T-cell (primary cell): ENCODE results near the gene LAGE3. TPM values are rescaled to one million over a fixed set of nuclear protein-coding genes. Genes with fewer than 3 reads are reported as not detected.

Experiments used
- ATAC-seq, 4 experiments: fragments of 200-7000 bp in 3 of 4; fragments of 150-1000 bp in 1 of 4; cut with Tn5 transposase; replicated peaks in 1 of 4; 1 replicate in 3 of 4; 2 replicates in 1 of 4; pipeline ENCODE4 v1.10.0; 2021; ENCODE audit warnings: moderate library complexity in 3 of 4, mild to moderate bottlenecking in 2 of 4, moderate number of reproducible peaks in 1 of 4
- CTCF ChIA-PET, 2 donors: fragments of 300-600 bp; sonication (Branson Sonifier 250); formaldehyde crosslinking; loops; one replicate each; lab custom pipeline; 2022; ENCODE audit warnings: antibody characterized with exemption in 2 of 2; lab: Charles Lee
- POLR2A ChIA-PET, 2 donors: fragments of 300-600 bp; sonication (Branson Sonifier 250); formaldehyde crosslinking; loops; one replicate each; lab custom pipeline; 2022; ENCODE audit warnings: antibody characterized with exemption in 2 of 2; lab: Charles Lee
- DNase-seq, 35 experiments: peaks; one replicate each; pipeline versions ENCODE4 v3.0.0 to v3.0.0-alpha.2; 2013 to 2023
- H3K27ac ChIP-seq: one replicate; pipeline ENCODE4 v1.5.1; 2013; ENCODE audit warnings: low read length
- H3K27me3 ChIP-seq, 2 experiments: replicated peaks in 1 of 2; 1 replicate in 1 of 2; 2 replicates in 1 of 2; pipeline versions ENCODE4 v1.6.1 to v1.7.0; 2013; ENCODE audit warnings: low read length in 1 of 2, mixed read lengths in 1 of 2; ENCODE audit not compliant: control insufficient read depth in 2 of 2, insufficient read depth in 2 of 2; ENCODE audit errors: extremely low read depth in 1 of 2
- H3K36me3 ChIP-seq, 2 donors: 1 replicate in 1 of 2; 2 replicates in 1 of 2; pipeline versions ENCODE4 v1.6.1 to v1.7.0; 2013; ENCODE audit warnings: low read length in 1 of 2; ENCODE audit not compliant: control insufficient read depth in 2 of 2, insufficient read depth in 1 of 2; ENCODE audit errors: extremely low read depth in 1 of 2
- H3K4me1 ChIP-seq, 2 experiments: 1 replicate in 1 of 2; 2 replicates in 1 of 2; pipeline versions ENCODE4 v1.6.1 to v1.7.0; 2013; ENCODE audit warnings: low read length in 2 of 2, mixed read lengths in 1 of 2; ENCODE audit not compliant: insufficient read depth in 2 of 2, control insufficient read depth in 1 of 2; ENCODE audit errors: extremely low read depth in 1 of 2
- H3K4me3 ChIP-seq, 2 donors: 1 replicate in 1 of 2; 2 replicates in 1 of 2; pipeline versions ENCODE4 v1.5.1 to v1.7.0; 2013; ENCODE audit warnings: mild to moderate bottlenecking in 2 of 2, low read length in 1 of 2, moderate library complexity in 1 of 2; ENCODE audit not compliant: control insufficient read depth in 1 of 2; ENCODE audit errors: extremely low read depth in 1 of 2
- H3K9me3 ChIP-seq: 2 replicates; pipeline ENCODE4 v1.7.0; 2013
- H3K27ac Mint-ChIP-seq, 2 donors: one replicate each; pipeline ENCODE4 v1.8.0; 2020 to 2021; ENCODE audit warnings: mild to moderate bottlenecking in 2 of 2, mixed read lengths in 2 of 2
- H3K27me3 Mint-ChIP-seq, 2 donors: one replicate each; pipeline ENCODE4 v1.8.0; 2021 to 2022; ENCODE audit warnings: mixed read lengths in 2 of 2
- H3K36me3 Mint-ChIP-seq: one replicate; pipeline ENCODE4 v1.8.0; 2021; ENCODE audit warnings: mixed read lengths
- H3K4me1 Mint-ChIP-seq, 3 donors: one replicate each; pipeline ENCODE4 v1.8.0; 2020 to 2022; ENCODE audit warnings: mixed read lengths in 3 of 3, mild to moderate bottlenecking in 1 of 3
- H3K4me3 Mint-ChIP-seq, 3 donors: one replicate each; pipeline ENCODE4 v1.8.0; 2020 to 2022; ENCODE audit warnings: mild to moderate bottlenecking in 3 of 3, mixed read lengths in 3 of 3, moderate library complexity in 3 of 3
- H3K9me3 Mint-ChIP-seq, 3 donors: one replicate each; pipeline ENCODE4 v1.8.0; 2020 to 2022; ENCODE audit warnings: mixed read lengths in 3 of 3
- WGBS: methylation state at CpG from one replicate; pipeline ENCODE4 v1.1.5; 2013; ENCODE audit warnings: missing lambda C conversion rate; ENCODE audit not compliant: insufficient coverage; 5-methylcytosine and 5-hydroxymethylcytosine counted together
- total RNA-seq, 35 experiments: library from RNA in 6 of 35; stranded (reverse) in 6 of 35; fragments of 120-200 nt in 1 of 35; gene quantifications; one replicate each; pipeline versions ENCODE4 v1.2.1 to v1.2.4 and lab custom pipeline; 2013 to 2026

The LAGE3 gene
- total RNA-seq, 5 donors from 2014 or later (not counting 1 experiment from before 2014, with no cell fraction given), result 12.7 to 25.4 (median 23.5) TPM

GRCh38 chrX:154458116-154458953, 20.7 kb downstream of the LAGE3 start, which contains the start of gene PLXNA3:
Gene PLXNA3 (plus strand): TSS chrX:154458281. CDS start chrX:154460184, 1,903 bp downstream.
- Mint-ChIP-seq H3K27ac (peak within 1 kb of the TSS; percentile 94 to 97), H3K4me1 (peaks cover 7 to 25% (median 14%) of the 10 kb centered on the region in 3 donors), H3K36me3 (peaks cover 6% of the 10 kb centered on the region), H3K4me3 (peak within 1 kb of the TSS; percentile 86 to 94 (median 93)), H3K27me3 (peaks cover 0 to 6% of the 10 kb centered on the region in 2 donors), H3K9me3 (no peaks in the 10 kb centered on the region)
- peaks cover 3 to 11% of the 10 kb centered on the region in 2 donors for H3K36me3 ChIP-seq
- H3K9me3 ChIP-seq, result no peaks in the 10 kb centered on the region
- H3K27me3 ChIP-seq, result no peaks in the 10 kb centered on the region
- ATAC-seq (peak; percentile 79 to 87 (median 85)), DNase-seq (peak in 34 of 35 experiments; percentile 26 to 80 (median 52))
- peak within 1 kb of the TSS; percentile 60 to 62 for H3K4me3 ChIP-seq
- WGBS, result 0% methylated on average over 39 of the region's 88 CpGs
- no peak within 1 kb of the TSS for H3K27ac ChIP-seq
- ChIA-PET POLR2A (interaction anchor here in 1 of 2 donors (0.5 kb wide), 1 partner anchor 20 kb away, joined by 3 read pairs; no protein-coding TSS in a partner anchor), CTCF (no interaction called here)
- H3K4me1 ChIP-seq, result peaks cover 0 to 18% of the 10 kb centered on the region in 2 experiments

DNA sequence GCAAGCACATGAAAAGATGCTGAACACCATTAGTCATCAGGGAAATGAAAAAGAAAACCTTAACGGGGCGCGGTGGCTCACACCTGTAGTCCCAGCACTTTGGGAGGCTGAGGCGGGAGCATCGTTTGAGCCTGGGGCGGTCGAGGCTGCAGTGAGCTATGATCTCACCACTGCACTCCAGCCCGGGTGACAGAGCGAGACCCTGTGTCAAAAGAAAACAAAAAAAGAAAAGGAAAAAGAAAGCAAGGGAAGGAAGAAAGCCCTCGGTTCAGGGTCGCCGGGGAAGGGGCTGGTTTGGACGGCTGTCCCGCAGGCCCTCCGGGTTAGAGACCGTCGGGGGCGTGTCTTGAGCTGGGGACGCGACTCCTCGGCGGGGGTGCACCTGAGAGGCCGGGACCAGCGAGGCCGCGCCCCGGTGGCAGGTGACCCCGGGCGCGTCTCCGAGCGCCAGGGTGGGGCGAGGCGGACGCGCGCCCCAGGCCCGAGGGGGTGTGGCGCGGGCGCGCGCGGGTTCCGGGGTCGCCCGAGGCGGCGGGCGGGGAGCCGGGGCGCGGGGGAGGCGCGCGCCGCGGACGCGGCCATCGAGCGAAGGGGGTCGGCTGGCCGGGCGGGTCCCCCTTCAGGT, 21.5 kb downstream of the LAGE3 start:
- Mint-ChIP-seq H3K27me3 (peaks cover 0 to 6% of the 10 kb centered on the region in 2 donors), H3K4me3 (peak overlapping the region; percentile 86 to 94 (median 93)), H3K36me3 (peaks cover 3% of the 10 kb centered on the region), H3K4me1 (peaks cover 7 to 25% (median 14%) of the 10 kb centered on the region in 3 donors), H3K9me3 (no peaks in the 10 kb centered on the region), H3K27ac (peak overlapping the region; percentile 94 to 97)
- Histone ChIP-seq H3K27ac (no peak overlapping the region), H3K27me3 (no peaks in the 10 kb centered on the region), H3K4me3 (peak overlapping the region; percentile 50 to 51), H3K9me3 (no peaks in the 10 kb centered on the region), H3K4me1 (peaks cover 0 to 18% of the 10 kb centered on the region in 2 experiments), H3K36me3 (peaks cover 3 to 10% of the 10 kb centered on the region in 2 donors)
- ChIA-PET POLR2A (interaction anchor here in 1 of 2 donors (0.5 kb wide), 1 partner anchor 21 kb away, joined by 3 read pairs; no protein-coding TSS in a partner anchor), CTCF (no interaction called here)
- DNase-seq (peak in 31 of 35 experiments; percentile 15 to 75 (median 42)), ATAC-seq (peak; percentile 70 to 74 (median 71))
- under 1% methylated on average over 55 of the region's 65 CpGs for whole genome bisulfite sequencing

GRCh38 chrX:154452823-154453222, 26.3 kb downstream of the LAGE3 start:
- no peak for DNase-seq
- Mint-ChIP-seq H3K4me1 (peaks cover 0 to 5% (median 4%) of the 10 kb centered on the region in 3 donors), H3K27ac (no peak overlapping the region), H3K27me3 (peaks cover 0 to 6% of the 10 kb centered on the region in 2 donors), H3K4me3 (no peak overlapping the region), H3K9me3 (no peaks in the 10 kb centered on the region), H3K36me3 (peaks cover 6% of the 10 kb centered on the region)
- Histone ChIP-seq H3K36me3 (peaks cover 2 to 11% of the 10 kb centered on the region in 2 donors), H3K9me3 (no peaks in the 10 kb centered on the region), H3K27ac (no peak overlapping the region), H3K4me1 (peaks cover 0 to 6% of the 10 kb centered on the region in 2 experiments), H3K27me3 (no peaks in the 10 kb centered on the region), H3K4me3 (no peak overlapping the region)
- ChIA-PET POLR2A (no interaction called here), CTCF (no interaction called here)
- 100% methylated on average over 1 of the region's 9 CpGs for WGBS
- no peak for ATAC-seq

GRCh38 chrX:154450312-154450711, 28.8 kb downstream of the LAGE3 start:
- Histone ChIP-seq H3K4me3 (no peak overlapping the region), H3K4me1 (peaks cover 0 to 6% of the 10 kb centered on the region in 2 experiments), H3K27ac (no peak overlapping the region), H3K9me3 (no peaks in the 10 kb centered on the region), H3K36me3 (peaks cover 2 to 11% of the 10 kb centered on the region in 2 donors), H3K27me3 (no peaks in the 10 kb centered on the region)
- Mint-ChIP-seq H3K9me3 (no peaks in the 10 kb centered on the region), H3K27me3 (peaks cover 0 to 6% of the 10 kb centered on the region in 2 donors), H3K27ac (no peak overlapping the region), H3K4me3 (no peak overlapping the region), H3K4me1 (peaks cover 0 to 9% (median 6%) of the 10 kb centered on the region in 3 donors), H3K36me3 (peaks cover 6% of the 10 kb centered on the region)
- ATAC-seq (no peak), DNase-seq (no peak)
- 97% methylated on average over 12 of the region's 17 CpGs for WGBS
- ChIA-PET POLR2A (interaction anchor here in 1 of 2 donors (0.6 kb wide), 1 partner anchor 52 kb away, joined by 7 read pairs; no protein-coding TSS in a partner anchor), CTCF (no interaction called here)

GRCh38 chrX:154449618-154450017, 29.5 kb downstream of the LAGE3 start:
- Mint-ChIP-seq H3K4me3 (no peak overlapping the region), H3K9me3 (no peaks in the 10 kb centered on the region), H3K36me3 (peaks cover 6% of the 10 kb centered on the region), H3K4me1 (peaks cover 0 to 13% (median 6%) of the 10 kb centered on the region in 3 donors), H3K27me3 (peaks cover 0 to 5% of the 10 kb centered on the region in 2 donors), H3K27ac (no peak overlapping the region)
- POLR2A ChIA-PET, result no interaction called here
- peaks cover 2 to 11% of the 10 kb centered on the region in 2 donors for H3K36me3 ChIP-seq
- ATAC-seq, result no peak
- CTCF ChIA-PET, result no interaction called here
- H3K4me3 ChIP-seq, result no peak overlapping the region
- no peaks in the 10 kb centered on the region for H3K9me3 ChIP-seq
- H3K27ac ChIP-seq, result no peak overlapping the region
- peaks cover 0 to 12% of the 10 kb centered on the region in 2 experiments for H3K4me1 ChIP-seq
- WGBS, result 94% methylated on average over 7 of the region's 18 CpGs
- no peak for DNase-seq
- H3K27me3 ChIP-seq, result no peaks in the 10 kb centered on the region

DNA sequence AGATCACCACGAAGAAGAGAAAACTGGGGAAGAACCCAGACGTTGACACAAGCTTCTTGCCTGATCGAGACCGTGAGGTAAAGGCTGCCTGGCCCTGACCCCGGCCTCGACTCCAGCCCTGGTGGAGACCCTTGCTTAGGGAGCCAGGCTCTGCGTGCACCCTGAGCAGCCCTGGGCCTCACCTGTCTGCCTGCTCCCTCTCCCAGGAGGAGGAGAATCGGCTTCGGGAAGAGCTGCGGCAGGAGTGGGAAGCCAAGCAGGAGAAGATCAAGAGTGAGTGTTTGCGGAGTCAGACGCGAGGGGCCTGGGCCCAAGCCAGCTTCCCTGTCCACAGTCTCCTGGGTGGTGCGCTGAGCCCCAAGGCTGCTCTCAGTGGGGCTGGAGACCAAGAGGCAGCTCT, 30.6 kb downstream of the LAGE3 start:
- Histone ChIP-seq H3K4me3 (no peak overlapping the region), H3K4me1 (peaks cover 0 to 18% of the 10 kb centered on the region in 2 experiments), H3K27me3 (no peaks in the 10 kb centered on the region), H3K9me3 (no peaks in the 10 kb centered on the region), H3K27ac (no peak overlapping the region), H3K36me3 (peaks cover 2 to 11% of the 10 kb centered on the region in 2 donors)
- ATAC-seq (no peak), DNase-seq (no peak)
- WGBS, result 98% methylated on average over 10 of the region's 14 CpGs
- H3K27me3 Mint-ChIP-seq, result no peaks in the 10 kb centered on the region
- CTCF ChIA-PET, result no interaction called here
- H3K27ac Mint-ChIP-seq, result no peak overlapping the region
- H3K4me1 Mint-ChIP-seq, result peaks cover 2 to 14% (median 7%) of the 10 kb centered on the region in 3 donors
- H3K36me3 Mint-ChIP-seq, result peaks cover 6% of the 10 kb centered on the region
- POLR2A ChIA-PET, result no interaction called here
- no peaks in the 10 kb centered on the region for H3K9me3 Mint-ChIP-seq
- no peak overlapping the region for H3K4me3 Mint-ChIP-seq
